KBM-7 (cell line): ENCODE results near the gene SHB.

Source experiments
- DNase-seq: peaks from one replicate; pipeline ENCODE4 v3.0.0-alpha.2; 2015
- in situ Hi-C: fragments of 300-500 bp; cut with MboI; formaldehyde crosslinking; loops from 2 replicates; pipeline ENCODE4 v1.14.3; 2020; ENCODE audit warnings: low sequenced_read_pairs, low pct_unique_long_range_greater_than_20kb, mixed read lengths

Gene SHB

GRCh38 chr9:37876376-37876775, 192.7 kb downstream of the SHB start:
- DNase-seq, result no peak
- in situ Hi-C loops, result no loop called here

DNA sequence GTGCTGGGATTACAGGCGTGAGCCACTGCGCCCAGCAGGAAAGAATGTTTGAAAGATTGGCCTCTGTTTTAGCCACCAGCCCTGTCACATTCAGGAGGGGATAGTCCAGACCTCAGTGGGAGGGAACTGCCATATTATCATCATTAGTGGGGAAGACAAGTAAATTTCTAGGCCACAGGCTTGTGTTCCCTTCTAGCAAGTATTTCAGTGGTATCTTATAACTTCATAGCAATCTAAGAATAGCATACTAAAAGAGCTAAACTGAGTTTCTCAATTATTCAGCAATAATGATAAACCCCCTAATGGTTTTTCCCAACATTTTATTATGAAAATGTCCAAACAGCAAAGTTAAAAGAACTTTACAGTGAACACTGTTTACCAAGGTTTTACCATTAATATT, 195.1 kb downstream of the SHB start:
- DNase-seq, result no peak
- in situ Hi-C loops, result no loop called here

DNA sequence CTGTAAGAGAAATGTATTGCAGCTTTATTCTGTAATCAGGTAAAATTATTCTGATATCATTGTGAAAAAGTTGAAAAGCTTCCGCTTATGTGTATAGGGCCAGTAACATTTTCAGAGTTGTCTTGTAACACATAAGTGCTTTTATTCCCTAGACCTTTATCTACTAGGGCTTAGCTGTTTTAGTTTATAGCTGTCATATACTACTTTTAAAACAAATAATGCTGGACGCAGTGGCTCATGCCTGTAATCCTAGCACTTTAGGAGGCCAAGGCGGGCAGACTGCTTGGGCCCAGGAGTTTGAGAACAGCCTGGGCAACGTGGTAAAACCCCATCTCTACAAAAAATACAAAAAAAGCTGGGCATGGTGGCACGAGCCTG, 198.2 kb downstream of the SHB start:
- in situ Hi-C loops, result no loop called here

DNA sequence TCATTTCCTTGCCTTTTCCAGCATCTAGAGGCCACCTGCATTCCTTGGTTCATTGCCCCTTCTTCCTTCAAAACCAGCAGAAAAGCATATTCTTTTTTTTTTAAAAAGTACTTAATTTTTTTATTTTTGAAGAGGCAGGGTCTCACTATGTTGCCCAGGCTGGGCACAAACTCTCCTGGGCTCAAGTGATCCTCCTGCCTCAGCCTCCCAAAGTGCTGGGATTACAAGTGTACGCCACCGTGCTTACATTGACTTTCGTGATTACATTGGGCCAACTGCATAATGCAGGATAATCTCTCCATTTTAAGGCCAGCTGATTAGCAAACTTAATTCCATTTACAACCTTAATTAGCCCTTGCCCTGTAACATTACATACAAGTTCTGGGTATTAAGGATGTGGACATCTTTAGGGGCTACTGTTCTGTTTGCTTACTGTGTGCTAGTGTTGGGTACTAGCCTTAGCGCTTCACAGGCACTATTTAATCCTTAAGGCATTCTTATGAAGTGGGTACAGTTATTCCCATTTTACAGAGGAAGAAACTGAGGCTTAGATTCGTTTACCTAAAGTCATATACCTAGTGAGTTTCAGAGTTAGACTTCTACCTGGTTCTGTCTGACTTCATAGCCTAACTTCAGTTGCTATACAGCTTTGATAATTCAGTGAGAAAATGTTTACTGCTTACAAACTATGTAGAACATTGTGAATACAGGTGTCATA, 198.8 kb downstream of the SHB start:
- in situ Hi-C loops, result no loop called here
- no peak for DNase-seq

More for the DNA sequence above, 198.2 kb downstream of the SHB start:
- no peak for DNase-seq
